IPS-18c (cell line): ENCODE data around the gene DTD1.

ENCODE experiments used
- H3K4me3 ChIP-seq: 2 replicates; pipeline ENCODE4 v1.7.0; 2013; ENCODE audit warnings: low read depth, mild to moderate bottlenecking, low read length, moderate library complexity; ENCODE audit not compliant: insufficient read depth
- H3K9me3 ChIP-seq: one replicate; pipeline ENCODE4 v1.6.1; 2013; ENCODE audit warnings: mild to moderate bottlenecking, low read length, moderate library complexity; ENCODE audit not compliant: control insufficient read depth, insufficient read depth

Gene DTD1

DNA sequence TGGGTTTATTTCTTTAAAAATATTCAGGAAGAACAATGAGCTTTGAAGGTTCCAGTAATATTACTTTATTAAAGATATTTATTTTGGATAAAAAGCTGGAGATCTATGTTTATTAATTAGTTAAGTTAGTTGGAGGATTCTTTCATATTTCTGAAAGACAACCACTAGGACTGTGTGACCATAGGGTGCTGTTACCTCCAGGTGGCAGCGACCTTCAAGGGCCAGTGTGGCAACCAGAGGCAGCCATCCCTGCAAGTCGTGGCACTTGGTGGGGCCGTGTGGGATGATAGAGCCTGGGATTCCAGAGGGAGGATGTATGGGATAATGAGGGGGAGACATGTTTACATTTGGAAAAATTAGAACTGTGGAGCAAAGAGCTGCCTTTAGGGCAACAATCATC is 130.3 kb downstream of the DTD1 start:
- no peak overlapping the region for H3K4me3 ChIP-seq
- H3K9me3 ChIP-seq = peaks cover 2% of the 10 kb centered on the region

DNA sequence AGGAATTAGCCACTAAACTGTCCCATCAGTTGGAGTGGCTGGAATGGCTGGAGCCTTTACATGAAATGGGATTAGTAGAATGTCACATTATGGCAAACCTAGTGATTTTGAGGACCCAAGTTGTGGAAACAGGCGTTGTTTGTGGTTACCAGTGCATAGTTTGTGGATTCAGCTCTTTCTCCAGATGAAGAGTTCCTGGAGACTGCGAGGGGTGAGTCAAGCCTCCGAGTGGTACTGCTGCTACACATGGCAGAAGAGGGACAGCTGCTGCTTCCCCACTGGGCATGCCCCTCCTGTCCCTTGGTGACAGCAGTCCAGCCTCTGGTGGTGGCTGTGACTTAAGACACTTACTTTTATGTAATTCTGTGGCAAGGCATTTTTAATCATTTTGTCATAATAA is 131.6 kb downstream of the DTD1 start:
- H3K9me3 ChIP-seq = peaks cover 2% of the 10 kb centered on the region
- H3K4me3 ChIP-seq = no peak overlapping the region

DNA sequence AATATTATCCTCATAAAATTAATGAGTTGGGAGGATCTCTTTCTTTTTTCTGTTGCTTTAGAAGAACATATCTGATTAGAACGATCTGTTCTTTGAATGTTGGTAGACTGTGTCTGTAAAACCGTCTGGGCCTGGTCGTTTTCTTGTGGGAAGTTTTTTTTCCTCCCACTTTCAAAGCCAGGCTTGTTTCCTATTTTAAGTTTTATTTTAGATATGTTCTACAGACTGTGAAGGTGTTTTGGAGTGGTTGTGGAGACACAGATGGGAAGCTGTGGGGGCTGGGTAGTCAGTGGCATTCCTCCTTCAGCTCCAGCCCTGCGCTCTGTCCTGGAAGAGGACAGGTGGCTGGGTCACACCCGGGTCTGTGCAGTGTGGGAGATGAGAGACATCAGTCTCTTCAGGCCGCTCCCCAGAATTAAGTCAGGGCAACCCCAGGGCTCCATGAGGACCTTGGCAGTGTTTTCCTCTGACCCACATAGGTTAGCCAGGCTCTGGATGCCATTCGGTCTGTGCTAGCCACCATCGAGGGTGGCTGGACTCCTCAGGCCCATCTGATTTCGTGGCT is 133.8 kb downstream of the DTD1 start:
- Histone ChIP-seq H3K4me3 (no peak overlapping the region), H3K9me3 (peaks cover 2% of the 10 kb centered on the region)

DNA sequence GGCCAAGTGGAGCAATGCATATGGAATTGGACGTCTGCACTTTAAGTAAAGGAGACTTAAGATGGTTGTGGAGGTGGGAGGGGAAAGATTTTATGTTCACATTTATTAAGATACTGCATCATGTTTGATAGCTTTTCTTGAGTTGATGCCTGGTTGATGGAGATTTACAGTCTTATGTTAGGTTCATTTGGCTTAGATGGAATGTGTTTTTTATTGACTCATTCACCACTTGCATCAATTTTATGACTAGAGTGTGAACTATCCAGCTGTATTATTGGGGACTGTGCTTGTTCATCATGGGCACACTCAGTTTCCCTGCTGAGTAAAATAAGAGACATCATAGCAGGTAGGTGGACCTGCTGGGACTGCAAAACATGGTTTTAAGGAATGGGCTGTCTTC is 134.5 kb downstream of the DTD1 start:
- Histone ChIP-seq H3K9me3 (peaks cover 2% of the 10 kb centered on the region), H3K4me3 (no peak overlapping the region)

DNA sequence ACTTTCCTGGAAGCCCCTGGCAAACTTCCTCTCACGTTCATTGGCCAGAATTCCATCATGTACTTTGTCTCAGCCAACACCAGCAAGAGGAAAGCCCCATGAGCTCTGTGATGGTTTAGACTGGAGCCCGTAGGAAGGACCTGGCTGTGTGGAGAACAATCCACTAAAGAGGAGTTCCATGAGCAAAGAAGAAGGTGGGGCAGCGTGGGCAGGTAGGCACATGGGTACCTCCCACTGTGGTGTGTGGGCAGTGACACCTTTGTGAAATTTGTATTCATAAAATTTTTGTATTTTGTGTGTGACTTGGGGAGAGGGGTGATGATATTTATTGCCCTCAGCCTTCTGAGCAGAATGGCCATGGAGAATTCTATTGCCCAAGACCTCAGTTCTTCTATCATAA is 136.2 kb downstream of the DTD1 start:
- Histone ChIP-seq H3K9me3 (peaks cover 2% of the 10 kb centered on the region), H3K4me3 (no peak overlapping the region)

DNA sequence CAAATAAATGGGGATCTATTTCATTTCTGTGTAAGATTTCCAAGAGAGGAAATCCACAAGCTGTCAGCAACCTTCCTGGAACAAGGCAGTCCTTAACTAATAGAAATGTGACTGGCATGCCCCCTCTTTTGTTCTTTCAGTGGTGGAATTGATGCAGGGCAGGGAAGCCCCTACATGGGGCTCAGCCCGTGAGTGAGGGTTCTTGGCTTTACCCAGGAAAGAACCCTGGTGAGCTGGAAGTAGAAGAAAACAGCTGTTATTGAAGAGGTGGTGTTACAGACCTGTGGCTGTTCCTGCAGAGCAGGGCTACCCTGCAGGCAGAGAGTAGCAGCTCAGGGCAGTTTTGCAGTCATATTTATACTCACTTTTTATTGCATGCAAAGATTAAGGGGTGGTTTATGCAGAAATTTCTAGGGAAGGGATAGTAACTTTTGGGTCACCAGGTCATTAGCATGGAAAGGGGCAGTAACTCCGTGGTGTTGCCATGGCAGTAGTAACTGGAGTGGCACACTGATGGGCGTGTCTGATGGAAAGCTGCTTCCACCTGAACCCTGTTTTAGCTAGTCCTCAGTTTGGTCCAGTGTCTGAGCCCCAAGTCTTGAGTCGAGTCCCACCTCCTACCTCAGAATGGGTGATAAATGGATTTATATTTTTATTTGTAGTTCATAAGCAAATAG is 137.1 kb downstream of the DTD1 start:
- no peak overlapping the region for H3K4me3 ChIP-seq
- H3K9me3 ChIP-seq = peaks cover 2% of the 10 kb centered on the region

DNA sequence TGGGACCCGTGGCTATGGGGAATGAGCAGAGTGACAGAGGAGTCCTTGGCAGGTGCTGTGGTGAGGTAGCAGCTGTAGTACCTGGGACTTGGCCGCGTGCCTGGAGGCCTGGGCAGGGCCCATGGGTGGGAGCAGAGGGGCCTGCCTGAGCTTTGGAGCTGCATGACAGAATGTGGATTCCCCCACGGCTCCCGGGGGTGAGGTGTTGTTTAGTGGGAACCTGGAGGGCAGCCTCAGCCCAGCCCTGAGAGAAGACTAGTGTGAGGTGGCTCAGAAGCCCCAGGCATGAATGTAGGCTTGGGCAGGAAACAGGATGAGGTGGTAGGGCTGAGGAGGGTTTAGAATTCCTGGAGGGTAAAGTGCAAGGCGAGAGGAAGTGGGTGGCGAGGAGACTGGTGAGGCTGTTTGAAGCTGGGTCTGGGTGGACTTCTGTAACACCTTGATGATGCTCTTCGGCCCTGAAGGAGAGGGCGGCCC is 139.2 kb downstream of the DTD1 start:
- Histone ChIP-seq H3K4me3 (no peak overlapping the region), H3K9me3 (no peaks in the 10 kb centered on the region)

DNA sequence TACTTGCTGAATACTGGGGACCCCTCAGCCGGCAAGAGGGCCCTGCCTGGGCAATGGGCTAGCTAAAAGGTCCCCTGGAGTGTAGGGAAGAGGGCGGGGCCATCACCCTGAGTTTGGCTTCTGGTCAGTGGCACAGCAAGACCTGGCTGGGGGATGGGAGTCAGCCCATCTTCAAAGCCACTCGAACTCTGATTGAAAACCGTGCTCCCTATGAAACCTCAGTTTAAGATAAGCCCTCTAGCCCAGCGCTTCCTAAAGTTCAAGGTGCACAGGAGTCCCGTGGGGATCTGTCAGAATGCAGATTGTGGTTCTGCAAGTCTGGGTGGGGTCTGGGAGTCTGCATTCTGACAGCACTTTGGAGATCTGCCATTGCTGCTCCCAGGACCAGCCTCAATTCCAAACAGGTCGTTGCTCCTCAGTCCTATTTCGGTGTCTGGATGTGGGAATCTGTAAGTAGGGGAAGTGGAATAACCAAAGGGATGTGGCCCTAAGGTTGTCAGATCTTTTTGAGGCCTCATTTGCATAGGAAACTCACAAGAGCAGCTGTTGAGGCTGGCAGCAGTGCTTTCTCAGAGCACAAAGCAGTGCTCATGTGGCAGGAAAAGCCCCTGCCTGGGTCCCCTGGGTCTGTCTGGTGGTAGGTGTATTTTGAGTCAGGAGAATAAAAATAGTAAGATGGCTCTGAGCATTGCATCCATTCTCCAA is 140.5 kb downstream of the DTD1 start:
- H3K9me3 ChIP-seq = no peaks in the 10 kb centered on the region
- no peak overlapping the region for H3K4me3 ChIP-seq

DNA sequence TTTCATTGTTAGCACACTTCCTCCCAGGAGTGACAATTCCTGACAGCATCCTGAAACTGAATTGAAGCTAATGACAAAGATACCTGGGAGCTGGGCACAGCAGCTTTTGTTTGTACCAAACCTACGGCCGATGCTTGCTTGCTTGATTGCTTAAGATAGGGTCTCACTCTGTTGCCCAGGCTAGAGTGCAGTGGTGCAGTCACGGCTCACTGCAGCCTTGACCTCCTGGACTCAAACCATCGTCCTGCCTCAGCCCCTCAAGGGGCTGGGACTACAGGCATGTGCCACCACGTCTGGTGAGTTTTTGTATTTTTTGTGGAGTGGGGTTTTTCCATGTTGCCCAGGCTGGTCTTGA is 141.0 kb downstream of the DTD1 start:
- no peaks in the 10 kb centered on the region for H3K9me3 ChIP-seq
- H3K4me3 ChIP-seq = no peak overlapping the region

DNA sequence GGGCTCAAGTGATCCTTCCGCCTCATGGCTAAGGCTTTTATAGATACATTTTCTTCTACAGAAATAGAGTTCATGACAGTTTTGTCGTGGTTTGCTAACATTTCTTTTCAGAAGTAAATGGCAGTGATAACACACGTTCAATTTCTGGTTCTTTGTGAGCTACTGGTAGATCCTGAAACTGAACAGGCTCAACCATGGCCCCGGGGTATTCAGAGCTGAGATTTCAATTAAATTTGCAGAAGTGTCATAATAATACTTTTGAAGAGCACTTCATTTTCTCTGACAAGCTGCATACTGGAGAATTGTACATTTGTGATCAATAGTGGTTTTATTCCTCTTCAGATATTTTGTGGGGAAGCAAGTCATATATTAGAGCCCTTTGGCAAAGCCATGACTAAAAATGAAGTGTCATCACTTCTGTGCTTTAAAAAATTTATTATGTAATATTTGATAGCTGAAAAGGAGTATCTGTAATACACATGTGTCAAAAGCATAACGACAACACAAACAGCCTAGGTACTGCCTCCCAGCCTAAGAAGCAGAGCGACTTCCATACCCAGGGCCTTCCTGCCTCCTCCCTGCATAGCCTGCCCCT is 141.5 kb downstream of the DTD1 start:
- Histone ChIP-seq H3K4me3 (no peak overlapping the region), H3K9me3 (no peaks in the 10 kb centered on the region)

DNA sequence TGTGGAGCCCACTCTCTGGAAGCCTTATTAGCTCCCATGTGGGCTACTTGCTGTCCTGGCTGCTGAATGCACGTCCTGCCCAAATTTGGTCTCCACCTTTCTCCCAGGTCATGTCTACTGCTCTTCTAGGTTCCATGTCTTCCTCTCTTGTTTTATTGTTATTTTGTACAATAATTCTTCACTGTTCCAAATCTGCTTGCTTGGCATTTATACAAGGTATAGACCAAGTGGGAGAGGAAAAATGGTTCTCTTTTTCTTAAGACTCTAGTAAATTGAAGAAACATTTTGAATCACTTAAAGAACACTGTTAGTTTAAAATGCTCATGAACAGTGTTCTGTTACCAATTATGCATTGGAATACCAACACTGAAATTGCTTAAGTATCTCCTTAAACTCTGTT is 144.1 kb downstream of the DTD1 start:
- no peak overlapping the region for H3K4me3 ChIP-seq
- no peaks in the 10 kb centered on the region for H3K9me3 ChIP-seq

DNA sequence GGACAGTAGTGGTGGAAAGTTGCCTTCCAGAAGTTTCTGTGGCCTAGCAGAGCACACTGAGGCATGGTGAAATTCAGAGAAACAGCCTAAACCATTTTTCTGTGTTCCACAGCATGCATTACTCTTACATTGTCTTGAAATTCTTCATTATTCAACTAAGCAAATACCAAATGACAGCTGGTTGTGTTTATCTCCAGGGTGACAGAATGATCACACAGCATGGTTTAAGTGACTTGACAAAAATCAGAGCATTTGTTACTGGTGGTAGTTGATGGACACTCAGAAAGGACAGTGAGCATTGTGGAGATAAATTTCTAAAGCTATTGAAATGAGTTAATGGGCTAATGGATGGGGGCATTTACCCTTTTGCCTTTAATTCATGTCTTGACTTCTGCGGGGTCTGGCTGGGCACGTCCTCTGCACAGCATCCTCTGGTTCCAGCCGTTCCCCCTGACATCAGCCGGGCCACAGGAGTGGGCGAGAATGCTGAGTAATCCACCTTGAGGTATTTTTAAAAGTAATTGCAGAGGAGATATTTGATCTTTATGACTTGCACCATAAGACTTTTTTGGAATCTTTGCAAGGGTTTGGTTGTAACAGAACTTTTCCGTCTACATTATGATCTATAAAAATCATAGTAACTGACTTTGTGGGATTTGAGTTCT is 146.8 kb downstream of the DTD1 start:
- Histone ChIP-seq H3K9me3 (no peaks in the 10 kb centered on the region), H3K4me3 (no peak overlapping the region)

DNA sequence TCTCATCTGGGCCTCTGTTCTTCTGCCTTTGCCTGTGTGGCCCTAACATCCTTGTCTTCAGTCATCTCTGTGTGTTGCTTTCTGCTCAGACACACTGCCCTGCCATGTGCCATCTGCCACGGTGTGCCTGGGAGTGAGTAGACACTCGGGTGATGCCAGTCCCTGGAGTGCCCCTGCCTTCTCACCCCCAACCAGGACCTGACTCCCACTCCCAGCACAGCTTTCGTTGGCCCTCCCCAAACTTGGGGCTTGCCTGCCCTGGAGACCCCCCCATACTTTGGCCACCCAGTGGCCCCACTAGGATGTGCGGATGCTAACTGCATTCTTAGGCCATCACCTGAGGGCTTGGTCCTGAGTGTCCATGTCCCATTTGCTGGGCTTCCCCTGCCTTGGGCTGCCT is 149.3 kb downstream of the DTD1 start:
- H3K9me3 ChIP-seq = no peaks in the 10 kb centered on the region
- no peak overlapping the region for H3K4me3 ChIP-seq

DNA sequence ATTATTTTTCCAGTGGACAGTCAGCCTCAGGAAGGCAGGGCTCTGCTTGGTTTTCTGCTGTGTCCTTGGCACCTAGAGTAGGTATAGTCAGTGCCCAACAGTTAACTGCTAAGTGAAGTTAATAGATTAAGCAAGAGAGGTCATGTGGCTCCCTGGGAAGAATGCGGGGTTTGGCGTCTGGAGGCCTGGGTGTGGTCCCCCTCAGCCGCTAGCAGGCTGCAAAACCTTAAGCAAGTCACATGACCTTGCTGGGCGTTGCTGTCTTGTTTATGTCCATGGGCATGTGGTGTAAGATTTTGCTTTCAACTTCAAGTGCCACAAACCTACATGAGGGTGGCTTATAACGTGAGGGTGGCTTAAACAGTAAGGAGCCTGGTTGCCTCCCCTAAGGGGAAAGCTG is 150.2 kb downstream of the DTD1 start:
- Histone ChIP-seq H3K9me3 (no peaks in the 10 kb centered on the region), H3K4me3 (no peak overlapping the region)

DNA sequence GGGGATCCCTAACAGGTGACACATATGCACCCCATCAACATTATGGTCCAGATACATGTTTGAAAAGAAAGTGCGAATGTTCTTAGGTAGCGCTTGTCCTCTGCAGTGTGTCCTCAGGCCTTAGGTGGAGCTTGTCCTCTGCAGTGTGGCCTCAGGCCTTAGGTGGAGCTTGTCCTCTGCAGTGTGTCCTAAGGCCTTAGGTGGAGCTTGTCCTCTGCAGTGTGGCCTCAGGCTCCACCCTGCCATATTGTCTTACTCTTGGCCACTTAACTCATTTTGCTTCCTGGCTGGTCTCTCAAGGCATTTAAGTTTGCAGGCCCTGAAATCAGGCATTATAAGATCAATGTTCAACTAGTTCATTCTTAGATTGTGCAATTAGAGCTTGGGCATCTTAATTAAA is 151.0 kb downstream of the DTD1 start:
- Histone ChIP-seq H3K4me3 (no peak overlapping the region), H3K9me3 (no peaks in the 10 kb centered on the region)

DNA sequence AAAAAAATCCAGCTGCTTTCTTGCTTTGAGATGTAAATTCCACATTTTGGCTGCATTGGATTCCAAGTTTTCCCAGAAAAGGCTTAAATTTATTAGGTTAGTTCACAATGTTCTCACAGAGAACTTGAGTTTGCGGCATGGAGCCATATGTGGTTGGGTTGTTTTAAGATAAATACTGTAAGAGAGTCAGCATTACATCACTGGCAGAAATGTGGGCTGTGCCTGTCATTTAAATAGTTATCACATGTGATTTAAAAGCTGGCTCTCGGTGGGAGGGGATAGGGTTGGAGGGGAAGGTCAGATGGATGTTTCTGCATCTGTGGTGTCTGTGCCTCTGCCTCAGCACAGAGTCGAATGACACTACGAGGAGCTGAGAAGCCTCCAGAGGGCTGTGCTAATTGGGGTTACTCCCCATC is 151.9 kb downstream of the DTD1 start:
- Histone ChIP-seq H3K4me3 (no peak overlapping the region), H3K9me3 (no peaks in the 10 kb centered on the region)

DNA sequence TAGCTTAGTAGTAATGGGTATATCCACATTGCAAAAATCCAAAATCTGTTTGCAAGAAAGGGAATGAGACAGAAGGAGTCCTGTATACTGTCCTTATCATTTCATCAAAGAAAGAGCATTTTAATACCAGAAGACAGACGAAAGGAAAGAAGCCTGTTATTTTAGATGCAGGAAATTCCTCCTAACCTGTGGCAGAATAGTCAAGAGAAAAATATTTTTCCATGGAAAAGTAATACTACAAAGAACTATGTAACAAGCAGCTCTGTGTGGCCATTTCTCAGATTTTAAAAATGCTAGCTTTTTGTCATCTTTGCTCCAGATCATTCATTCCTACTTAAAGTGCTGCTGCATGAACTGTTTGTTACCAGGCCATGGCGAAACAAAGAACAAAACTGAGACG is 152.9 kb downstream of the DTD1 start:
- no peak overlapping the region for H3K4me3 ChIP-seq
- H3K9me3 ChIP-seq = no peaks in the 10 kb centered on the region

DNA sequence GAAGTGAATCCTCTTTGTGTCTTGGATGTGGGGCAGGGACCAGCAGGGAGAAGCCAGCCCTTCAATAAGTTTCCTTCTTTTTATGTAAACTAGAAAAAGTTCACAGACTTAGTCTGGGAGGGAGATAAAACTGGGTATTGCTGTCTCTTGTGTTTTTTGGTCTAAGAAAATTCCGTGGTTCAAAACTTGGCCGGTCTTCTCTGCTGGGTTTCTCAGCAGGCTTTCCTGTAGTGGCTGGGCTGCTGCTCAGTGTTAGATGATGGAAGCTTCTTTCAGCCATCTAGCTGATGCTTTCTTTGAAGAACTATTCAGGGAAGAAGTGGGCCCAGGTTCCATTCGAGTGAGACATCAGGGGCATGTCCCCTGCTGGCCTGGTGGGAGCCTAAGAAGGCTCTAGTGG is 155.0 kb downstream of the DTD1 start:
- H3K9me3 ChIP-seq = no peaks in the 10 kb centered on the region
- H3K4me3 ChIP-seq = no peak overlapping the region
